Coronary artery (tissue), 2 donors: ENCODE results near the gene MSI2.

ENCODE experiments used
- DNase-seq: peaks from one replicate; pipeline ENCODE4 v3.0.0-alpha.2; 2017; ENCODE audit warnings: low spot score
- H3K27ac ChIP-seq, 2 donors: fragments of 200-600 bp; sonication (generic); one replicate each; pipeline ENCODE4 v1.5.1; 2016 to 2019
- H3K4me3 ChIP-seq: fragments of 200-600 bp; sonication (generic); 2 replicates; pipeline ENCODE4 v1.5.1; 2016; ENCODE audit warnings: mild to moderate bottlenecking, moderate library complexity
- TF ChIP-seq, protein P1 (sequence below): fragments of 200-600 bp; sonication (generic); IDR thresholded peaks from one replicate; pipeline ENCODE4 v1.5.1; 2019; ENCODE audit warnings: antibody characterized with exemption

The MSI2 gene

DNA sequence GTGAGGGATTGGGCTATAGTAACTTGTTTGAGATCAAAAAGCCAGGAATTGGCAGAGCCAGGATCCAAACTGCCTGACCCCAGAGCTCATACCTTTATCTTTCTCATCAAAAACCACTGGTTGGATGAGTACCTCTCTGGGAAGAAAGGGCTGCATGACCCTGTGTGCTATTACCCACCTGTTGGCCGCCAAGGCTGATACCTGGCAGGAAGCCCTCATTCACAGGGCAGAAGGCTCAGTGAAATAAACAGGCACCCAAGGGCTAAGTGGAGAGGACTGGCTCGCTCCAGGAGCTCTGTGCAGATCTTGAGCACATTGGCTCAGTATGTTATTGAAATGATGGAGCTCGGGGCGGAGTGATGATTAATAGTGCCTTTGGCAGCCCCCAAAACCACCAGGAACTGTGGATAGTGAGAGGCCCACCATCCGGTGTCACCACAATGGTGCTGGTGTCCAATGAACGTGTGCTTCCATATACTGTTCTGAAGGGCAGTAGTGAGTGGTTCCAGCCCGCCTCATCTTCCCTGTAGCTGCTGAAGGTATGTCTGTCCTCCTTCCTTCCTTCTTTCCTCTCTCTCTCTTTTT, 197.6 kb downstream of the MSI2 start:
- TF ChIP-seq, protein P1, sequence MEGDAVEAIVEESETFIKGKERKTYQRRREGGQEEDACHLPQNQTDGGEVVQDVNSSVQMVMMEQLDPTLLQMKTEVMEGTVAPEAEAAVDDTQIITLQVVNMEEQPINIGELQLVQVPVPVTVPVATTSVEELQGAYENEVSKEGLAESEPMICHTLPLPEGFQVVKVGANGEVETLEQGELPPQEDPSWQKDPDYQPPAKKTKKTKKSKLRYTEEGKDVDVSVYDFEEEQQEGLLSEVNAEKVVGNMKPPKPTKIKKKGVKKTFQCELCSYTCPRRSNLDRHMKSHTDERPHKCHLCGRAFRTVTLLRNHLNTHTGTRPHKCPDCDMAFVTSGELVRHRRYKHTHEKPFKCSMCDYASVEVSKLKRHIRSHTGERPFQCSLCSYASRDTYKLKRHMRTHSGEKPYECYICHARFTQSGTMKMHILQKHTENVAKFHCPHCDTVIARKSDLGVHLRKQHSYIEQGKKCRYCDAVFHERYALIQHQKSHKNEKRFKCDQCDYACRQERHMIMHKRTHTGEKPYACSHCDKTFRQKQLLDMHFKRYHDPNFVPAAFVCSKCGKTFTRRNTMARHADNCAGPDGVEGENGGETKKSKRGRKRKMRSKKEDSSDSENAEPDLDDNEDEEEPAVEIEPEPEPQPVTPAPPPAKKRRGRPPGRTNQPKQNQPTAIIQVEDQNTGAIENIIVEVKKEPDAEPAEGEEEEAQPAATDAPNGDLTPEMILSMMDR, result no peak
- H3K27ac ChIP-seq, result no peak overlapping the region
- no peak for DNase-seq

DNA sequence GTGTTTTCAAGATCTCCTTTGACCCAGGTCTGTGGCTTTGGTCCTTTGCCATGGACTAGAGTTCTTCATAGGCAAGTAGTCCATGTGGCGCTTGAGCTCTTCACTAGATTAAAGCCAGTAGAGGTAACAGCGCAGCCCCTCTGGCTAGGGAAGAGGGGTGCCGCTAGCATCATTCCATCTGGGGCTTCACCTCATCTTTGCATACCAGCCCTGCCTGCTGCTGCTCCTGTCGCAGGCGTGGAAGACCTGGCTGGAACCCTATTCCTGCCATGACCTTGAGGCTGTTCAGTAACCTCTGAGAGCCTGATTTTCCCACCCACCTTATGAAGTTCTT, 198.4 kb downstream of the MSI2 start:
- Histone ChIP-seq H3K27ac (no peak overlapping the region), H3K4me3 (no peak overlapping the region)
- TF ChIP-seq, protein P1, result no peak
- DNase-seq, result no peak

More for the DNA sequence above, 197.6 kb downstream of the MSI2 start:
- H3K4me3 ChIP-seq, result no peak overlapping the region

DNA sequence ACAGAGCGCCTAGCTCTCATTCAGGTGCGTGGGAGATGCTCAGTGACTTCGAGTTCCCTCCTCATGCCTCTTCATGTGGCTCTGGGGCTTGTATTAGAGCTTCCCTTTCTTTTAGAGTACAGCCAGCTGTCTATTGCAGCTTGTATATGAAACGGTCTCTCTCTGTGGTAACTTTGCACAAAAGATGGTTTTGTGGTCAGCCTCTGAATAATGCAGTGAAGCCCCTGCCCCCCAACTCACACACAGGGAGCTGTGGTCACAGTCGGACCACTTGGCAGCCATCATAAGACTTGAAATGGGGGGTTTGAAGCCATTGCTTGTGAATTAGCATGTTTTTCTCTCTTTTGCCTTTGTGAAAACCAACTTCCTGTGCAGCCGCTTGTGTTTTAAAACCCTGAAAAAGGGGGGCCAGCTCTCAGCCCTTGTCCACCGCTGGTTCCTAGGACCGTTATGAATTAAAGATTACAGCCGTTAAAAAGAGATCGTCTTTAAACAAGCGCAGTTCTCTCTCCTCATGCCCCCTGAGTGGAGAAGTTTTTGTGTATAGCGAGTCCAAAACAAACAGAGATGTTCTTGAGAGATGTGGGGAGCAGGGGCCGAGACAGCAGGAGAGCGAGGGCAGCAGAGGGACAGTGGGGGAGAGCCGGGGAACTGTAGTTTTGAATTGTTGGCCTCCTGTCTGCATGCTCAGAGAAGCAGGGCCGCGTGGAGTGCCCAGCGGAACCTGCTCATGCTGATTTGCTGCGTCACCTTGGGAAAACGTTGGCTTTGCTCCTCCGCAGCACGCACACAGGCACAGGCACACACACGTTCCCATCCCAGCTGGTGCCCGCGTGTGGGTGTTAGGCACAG, 199.0 kb downstream of the MSI2 start:
- Histone ChIP-seq H3K4me3 (no peak overlapping the region), H3K27ac (no peak overlapping the region)
- TF ChIP-seq, protein P1, result no peak
- no peak for DNase-seq

DNA sequence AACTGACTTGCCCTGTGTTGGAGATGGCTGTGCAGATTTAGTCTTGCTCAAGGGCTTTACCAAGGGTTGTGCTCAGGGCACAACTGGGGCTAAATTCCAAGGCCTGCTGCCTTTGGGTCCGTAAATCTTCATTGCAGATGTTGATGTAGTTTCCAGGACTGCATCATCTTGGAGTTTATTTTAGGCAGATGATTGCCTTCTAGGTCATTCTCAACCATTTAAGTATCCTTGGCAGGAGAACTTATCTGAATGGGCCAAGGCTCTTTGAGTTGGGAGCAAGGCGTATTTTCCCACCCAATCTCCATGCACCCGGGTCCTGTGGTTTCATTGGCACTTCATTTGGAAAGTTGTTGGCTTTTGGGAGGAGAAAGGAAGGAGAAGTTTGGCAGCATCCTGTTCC, 200.3 kb downstream of the MSI2 start:
- Histone ChIP-seq H3K27ac (no peak overlapping the region), H3K4me3 (no peak overlapping the region)
- no peak for DNase-seq
- TF ChIP-seq, protein P1, result no peak

DNA sequence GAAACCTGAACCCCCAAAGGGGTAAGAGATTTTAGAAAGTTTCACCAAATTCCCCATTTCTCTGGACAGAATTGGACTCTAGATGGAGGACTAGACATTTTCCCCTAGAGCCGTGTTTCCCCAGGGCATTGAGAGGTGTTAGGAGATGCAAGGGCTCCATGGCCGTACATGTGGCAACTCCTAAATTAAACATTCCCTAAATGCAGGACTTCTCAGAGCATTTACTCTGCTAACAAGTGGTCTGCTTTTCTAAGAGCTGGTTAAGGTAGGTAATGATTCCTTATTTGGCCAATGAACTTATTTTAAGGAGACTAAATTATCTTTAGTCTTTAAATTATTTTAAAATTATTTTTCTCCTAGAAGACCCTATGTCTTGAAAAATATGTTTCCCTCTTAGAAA, 200.9 kb downstream of the MSI2 start:
- no peak overlapping the region for H3K27ac ChIP-seq
- TF ChIP-seq, protein P1, result no peak
- DNase-seq, result no peak
- H3K4me3 ChIP-seq, result no peak overlapping the region

DNA sequence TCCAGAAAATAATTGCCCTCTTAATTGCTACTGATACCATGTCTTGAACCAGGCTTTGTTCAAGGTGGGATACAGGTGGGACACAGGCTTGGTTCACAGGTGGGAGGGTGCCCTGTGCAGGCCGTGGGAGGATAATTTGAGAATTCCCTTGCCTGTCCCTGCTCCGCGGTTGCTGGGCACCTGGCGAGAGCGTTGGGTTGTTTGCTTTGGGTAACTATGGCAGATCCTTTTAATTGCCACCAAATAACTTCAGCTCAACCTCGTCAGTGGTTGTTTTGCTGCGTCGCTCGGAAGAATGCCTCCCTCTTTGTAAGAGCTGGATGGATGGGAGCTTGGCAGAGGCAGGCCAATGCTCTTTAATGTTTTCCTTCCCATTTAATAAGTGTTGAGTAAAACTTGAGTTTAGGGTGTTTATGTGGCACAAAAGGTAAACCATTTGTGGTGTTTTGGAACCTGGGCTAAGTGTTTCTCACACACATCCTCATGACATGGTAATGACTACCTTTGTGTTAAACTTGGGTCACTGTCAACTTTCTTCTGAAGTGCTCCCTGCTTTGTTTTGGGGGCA, 202.5 kb downstream of the MSI2 start:
- Histone ChIP-seq H3K4me3 (no peak overlapping the region), H3K27ac (no peak overlapping the region)
- TF ChIP-seq, protein P1, result no peak
- DNase-seq, result no peak
